Sigmoid colon (tissue), 4 donors: ENCODE data around the gene FHAD1.

ENCODE experiments used
- CTCF ChIP-seq, 4 experiments: fragments of 450-650 bp in 3 of 4; fragments of 200-600 bp in 1 of 4; IDR thresholded peaks; one replicate each; pipeline ENCODE4 v1.5.1; 2016 to 2019; ENCODE audit warnings: antibody characterized with exemption in 4 of 4, mild to moderate bottlenecking in 3 of 4, moderate library complexity in 2 of 4
- POLR2A ChIP-seq, 2 donors: fragments of 450-650 bp; IDR thresholded peaks; one replicate each; pipeline ENCODE4 v1.6.1; 2016; ENCODE audit warnings: antibody characterized with exemption in 2 of 2, mild to moderate bottlenecking in 2 of 2, moderate library complexity in 2 of 2
- POLR2AphosphoS5 ChIP-seq, 4 donors: sonication (generic); formaldehyde crosslinking; IDR thresholded peaks; one replicate each; pipeline ENCODE4 v1.6.1; 2017; ENCODE audit warnings: antibody characterized with exemption in 4 of 4

GRCh38 chr1:15339570-15339969 is 92.5 kb downstream of the FHAD1 start:
- TF ChIP-seq CTCF (IDR thresholded peaks at IDR 0.05) (no peak), POLR2AphosphoS5 (IDR thresholded peaks at IDR 0.05) (no peak), POLR2A (IDR thresholded peaks at IDR 0.05) (no peak)
